ENCODE results near the gene SPEG.

Gene SPEG

GRCh38 chr2:219512524-219513216 is 78.0 kb downstream of the SPEG start:
- no peak for DNase-seq (ENCODE audit: insufficient read length, low spot score)
- FAIRE-seq, result no peak
- TF ChIP-seq POLR2A (IDR thresholded peaks at IDR 0.05; ENCODE audit: low read depth, low read length), result no peak
- TF ChIP-seq TAF1 (IDR thresholded peaks at IDR 0.05; ENCODE audit: low read depth, low read length), result no peak
- no peak for TF ChIP-seq POU2F2 (IDR thresholded peaks at IDR 0.05; ENCODE audit: low read depth, low read length)
- no peak for TF ChIP-seq POLR2AphosphoS5 (IDR thresholded peaks at IDR 0.05; ENCODE audit: low read depth, low read length)

- DNase-seq (ENCODE audit: insufficient read length, low spot score), result no peak
- no peak for TF ChIP-seq PAX5 (IDR thresholded peaks at IDR 0.05; ENCODE audit: insufficient read depth, low read length, severe bottlenecking)
- TF ChIP-seq POLR2AphosphoS5 (IDR thresholded peaks at IDR 0.05; ENCODE audit: low read depth, low read length), result no peak
- no peak for TF ChIP-seq POU2F2 (IDR thresholded peaks at IDR 0.05; ENCODE audit: low read depth, low read length)
- TF ChIP-seq TAF1 (IDR thresholded peaks at IDR 0.05; ENCODE audit: low read depth, low read length), result no peak
- TF ChIP-seq SPI1 (IDR thresholded peaks at IDR 0.05; ENCODE audit: low read depth, low read length), result no peak
- TF ChIP-seq POLR2A (IDR thresholded peaks at IDR 0.05; ENCODE audit: low read depth, low read length), result no peak
- no peak for FAIRE-seq
These were observed 79.1 kb downstream of the SPEG start for GRCh38 chr2:219513787-219514186.

GRCh38 chr2:219514196-219514761 is 79.6 kb downstream of the SPEG start, which contains the start of gene ASIC4:
ASIC4 (plus strand) TSS chr2:219514482; CDS start chr2:219514725, 243 bp downstream.
- no peak for TF ChIP-seq TAF1 (IDR thresholded peaks at IDR 0.05; ENCODE audit: low read depth, low read length)
- no peak for TF ChIP-seq SPI1 (IDR thresholded peaks at IDR 0.05; ENCODE audit: low read depth, low read length)
- no peak for TF ChIP-seq POU2F2 (IDR thresholded peaks at IDR 0.05; ENCODE audit: low read depth, low read length)
- TF ChIP-seq PAX5 (IDR thresholded peaks at IDR 0.05; ENCODE audit: insufficient read depth, low read length, severe bottlenecking), result no peak
- TF ChIP-seq POLR2AphosphoS5 (IDR thresholded peaks at IDR 0.05; ENCODE audit: low read depth, low read length), result no peak
- no peak for TF ChIP-seq POLR2A (IDR thresholded peaks at IDR 0.05; ENCODE audit: low read depth, low read length)
- FAIRE-seq, result no peak
- no peak for DNase-seq (ENCODE audit: insufficient read length, low spot score)

- FAIRE-seq, result no peak
- TF ChIP-seq POU2F2 (IDR thresholded peaks at IDR 0.05; ENCODE audit: low read depth, low read length) (no peak), PAX5 (IDR thresholded peaks at IDR 0.05; ENCODE audit: insufficient read depth, low read length, severe bottlenecking) (no peak), TAF1 (IDR thresholded peaks at IDR 0.05; ENCODE audit: low read depth, low read length) (no peak), POLR2A (IDR thresholded peaks at IDR 0.05; ENCODE audit: low read depth, low read length) (no peak), SPI1 (IDR thresholded peaks at IDR 0.05; ENCODE audit: low read depth, low read length) (no peak), POLR2AphosphoS5 (IDR thresholded peaks at IDR 0.05; ENCODE audit: low read depth, low read length) (no peak)
- DNase-seq (ENCODE audit: insufficient read length, low spot score), result no peak
These were observed 80.2 kb downstream of the SPEG start for GRCh38 chr2:219514836-219515235.

- DNase-seq (ENCODE audit: insufficient read length, low spot score), result no peak
- no peak for FAIRE-seq
- TF ChIP-seq TAF1 (IDR thresholded peaks at IDR 0.05; ENCODE audit: low read depth, low read length), result no peak
- no peak for TF ChIP-seq POU2F2 (IDR thresholded peaks at IDR 0.05; ENCODE audit: low read depth, low read length)
- no peak for TF ChIP-seq POLR2AphosphoS5 (IDR thresholded peaks at IDR 0.05; ENCODE audit: low read depth, low read length)
- TF ChIP-seq SPI1 (IDR thresholded peaks at IDR 0.05; ENCODE audit: low read depth, low read length), result no peak
- TF ChIP-seq POLR2A (IDR thresholded peaks at IDR 0.05; ENCODE audit: low read depth, low read length), result no peak
- no peak for TF ChIP-seq PAX5 (IDR thresholded peaks at IDR 0.05; ENCODE audit: insufficient read depth, low read length, severe bottlenecking)
These were observed 81.4 kb downstream of the SPEG start for GRCh38 chr2:219515874-219516629.

GRCh38 chr2:219516888-219517287 is 82.2 kb downstream of the SPEG start:
- FAIRE-seq (no peak), DNase-seq (ENCODE audit: insufficient read length, low spot score) (no peak)
- TF ChIP-seq POU2F2 (IDR thresholded peaks at IDR 0.05; ENCODE audit: low read depth, low read length) (no peak), PAX5 (IDR thresholded peaks at IDR 0.05; ENCODE audit: insufficient read depth, low read length, severe bottlenecking) (no peak), TAF1 (IDR thresholded peaks at IDR 0.05; ENCODE audit: low read depth, low read length) (no peak), POLR2A (IDR thresholded peaks at IDR 0.05; ENCODE audit: low read depth, low read length) (no peak), SPI1 (IDR thresholded peaks at IDR 0.05; ENCODE audit: low read depth, low read length) (no peak), POLR2AphosphoS5 (IDR thresholded peaks at IDR 0.05; ENCODE audit: low read depth, low read length) (no peak)

- DNase-seq (ENCODE audit: insufficient read length, low spot score) (no peak), FAIRE-seq (no peak)
- TF ChIP-seq SPI1 (IDR thresholded peaks at IDR 0.05; ENCODE audit: low read depth, low read length) (no peak), PAX5 (IDR thresholded peaks at IDR 0.05; ENCODE audit: insufficient read depth, low read length, severe bottlenecking) (no peak), TAF1 (IDR thresholded peaks at IDR 0.05; ENCODE audit: low read depth, low read length) (no peak), POU2F2 (IDR thresholded peaks at IDR 0.05; ENCODE audit: low read depth, low read length) (no peak), POLR2A (IDR thresholded peaks at IDR 0.05; ENCODE audit: low read depth, low read length) (no peak), POLR2AphosphoS5 (IDR thresholded peaks at IDR 0.05; ENCODE audit: low read depth, low read length) (no peak)
These were observed 83.5 kb downstream of the SPEG start for GRCh38 chr2:219517954-219518778.

GRCh38 chr2:219519526-219519916 is 84.9 kb downstream of the SPEG start:
- TF ChIP-seq POU2F2 (IDR thresholded peaks at IDR 0.05; ENCODE audit: low read depth, low read length) (no peak), SPI1 (IDR thresholded peaks at IDR 0.05; ENCODE audit: low read depth, low read length) (no peak), TAF1 (IDR thresholded peaks at IDR 0.05; ENCODE audit: low read depth, low read length) (no peak), POLR2A (IDR thresholded peaks at IDR 0.05; ENCODE audit: low read depth, low read length) (no peak), PAX5 (IDR thresholded peaks at IDR 0.05; ENCODE audit: insufficient read depth, low read length, severe bottlenecking) (no peak), POLR2AphosphoS5 (IDR thresholded peaks at IDR 0.05; ENCODE audit: low read depth, low read length) (no peak)
- DNase-seq (ENCODE audit: insufficient read length, low spot score) (no peak), FAIRE-seq (no peak)
